Measurements from ENCODE around the gene CA6. TPM values are rescaled to one million over a fixed set of nuclear protein-coding genes. Genes with fewer than 3 reads are reported as not detected.
"Not testable (repeated sequence)": the region's sequence is repeated elsewhere in the genome, so short reads cannot be mapped to it uniquely, and the experiment has no call there.

CA6 gene
- total RNA-seq, 2 experiments from 2014 or later = 0.27 TPM; not detected in 1

- ChIA-PET CTCF (interaction anchor here (0.6 to 1.9 kb wide), 5 partner anchors 9 to 203 kb away, joined by 3 to 6 read pairs (median 6); no protein-coding TSS in a partner anchor), POLR2A (interaction anchor here (0.6 kb wide), 1 partner anchor 87 kb away, joined by 11 read pairs; no protein-coding TSS in a partner anchor)
- DNase-seq (no peak), ATAC-seq (no peak)
- Mint-ChIP-seq H3K36me3 (ENCODE audit: low read depth) (no peaks in the 10 kb centered on the region), H3K4me3 (no peak overlapping the region), H3K9me3 (ENCODE audit: low read depth) (no peaks in the 10 kb centered on the region), H3K27ac (no peak overlapping the region), H3K27me3 (no peaks in the 10 kb centered on the region), H3K4me1 (peaks cover 11% of the 10 kb centered on the region)
- intact Hi-C loops (cut with DNase I, micrococcal nuclease) = loop anchor here in 1 of 2 experiments (10.0 kb wide), 1 partner anchor 516 kb away; no protein-coding TSS in a partner anchor
Observed at GRCh38 chr1:8908388-8909151, 37.1 kb upstream of the CA6 start.

GRCh38 chr1:8910331-8910730 is 35.3 kb upstream of the CA6 start:
- intact Hi-C loops (cut with DNase I, micrococcal nuclease) = no loop called here
- ATAC-seq (no peak), DNase-seq (no peak)
- ChIA-PET POLR2A (interaction anchor here (0.6 kb wide), 1 partner anchor 49 kb away, joined by 3 read pairs; no protein-coding TSS in a partner anchor), CTCF (interaction anchor here (0.9 to 1.8 kb wide), 2 partner anchors 53 to 62 kb away, joined by 4 to 8 read pairs; no protein-coding TSS in a partner anchor)
- no peak overlapping the region for H3K4me3 Mint-ChIP-seq
- no peaks in the 10 kb centered on the region for H3K27me3 Mint-ChIP-seq
- no peak overlapping the region for H3K27ac Mint-ChIP-seq
- peaks cover 7% of the 10 kb centered on the region for H3K4me1 Mint-ChIP-seq
- H3K36me3 Mint-ChIP-seq (ENCODE audit: low read depth) = no peaks in the 10 kb centered on the region
- H3K9me3 Mint-ChIP-seq (ENCODE audit: low read depth) = no peaks in the 10 kb centered on the region

DNA sequence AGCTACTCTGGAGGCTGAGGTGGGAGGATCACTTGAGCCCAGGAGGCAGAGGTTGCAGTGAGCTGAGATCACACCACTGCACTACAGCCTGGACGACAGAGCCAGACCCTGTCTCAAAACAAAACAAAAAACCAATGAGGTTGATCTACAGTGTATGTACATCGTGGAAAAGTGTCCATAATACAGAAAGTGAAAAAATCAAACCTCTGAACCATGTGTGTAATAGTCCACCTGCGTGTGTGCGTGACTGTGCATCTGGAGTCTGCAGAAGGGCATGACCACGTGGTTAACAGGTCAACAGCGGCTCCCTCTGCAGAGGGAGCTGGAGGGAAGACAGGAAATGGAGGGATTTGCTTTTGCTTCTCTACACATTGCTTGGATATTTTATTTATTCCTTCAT is 34.8 kb upstream of the CA6 start:
- ATAC-seq = peak; percentile 36
- Mint-ChIP-seq H3K27ac (no peak overlapping the region), H3K27me3 (no peaks in the 10 kb centered on the region), H3K4me3 (no peak overlapping the region), H3K36me3 (ENCODE audit: low read depth) (no peaks in the 10 kb centered on the region), H3K4me1 (peaks cover 2% of the 10 kb centered on the region), H3K9me3 (ENCODE audit: low read depth) (no peaks in the 10 kb centered on the region)
- POLR2A ChIA-PET = interaction anchor here (0.6 kb wide), 1 partner anchor 50 kb away, joined by 3 read pairs; no protein-coding TSS in a partner anchor
- DNase-seq = no peak
- intact Hi-C loops (cut with DNase I, micrococcal nuclease) = no loop called here
- CTCF ChIA-PET = interaction anchor here (0.9 to 1.8 kb wide), 3 partner anchors 52 to 94 kb away, joined by 4 to 8 read pairs (median 5); no protein-coding TSS in a partner anchor

DNA sequence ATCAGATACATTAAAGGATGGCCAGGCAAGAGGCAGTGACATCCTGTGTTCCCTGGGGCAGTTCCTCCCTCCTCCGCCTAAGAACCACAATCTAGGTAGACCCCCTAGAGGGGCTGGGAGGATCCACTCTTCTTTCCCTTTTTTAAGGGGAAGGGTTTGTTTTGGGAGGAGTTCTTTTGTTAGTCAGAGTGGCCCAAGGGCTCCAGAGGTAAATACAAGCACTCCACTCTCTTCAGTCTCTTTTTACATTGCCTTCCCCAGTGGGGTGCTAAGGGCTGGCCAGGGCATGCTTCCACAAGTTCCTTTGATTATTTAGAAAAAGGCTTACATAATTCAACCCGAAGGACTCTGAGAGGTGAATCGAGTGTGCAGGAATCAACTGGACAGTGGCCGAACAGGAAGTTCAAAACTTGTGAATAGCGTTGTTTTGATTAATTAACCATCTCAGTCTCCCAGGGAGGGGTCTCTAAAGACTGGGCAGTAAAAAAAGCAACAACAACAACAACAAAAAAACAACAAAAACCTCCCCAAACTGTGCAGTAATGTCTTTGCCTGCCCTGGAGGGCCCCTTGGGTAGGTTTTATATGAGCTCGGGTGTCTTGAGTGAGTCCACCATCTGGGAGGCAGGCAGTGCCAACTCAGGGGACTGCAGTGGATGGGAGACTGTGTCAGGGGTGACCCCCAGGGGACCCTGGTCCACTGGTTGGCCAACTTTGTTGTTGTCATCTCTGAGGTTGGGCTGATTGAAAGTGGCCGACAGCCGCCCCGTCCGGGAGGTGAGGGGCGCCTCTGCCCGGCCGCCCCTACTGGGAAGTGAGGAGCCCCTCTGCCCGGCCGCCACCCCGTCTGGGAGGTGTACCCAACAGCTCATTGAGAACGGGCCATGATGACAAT is 34.0 kb upstream of the CA6 start:
- no peak for DNase-seq
- Mint-ChIP-seq H3K9me3 (ENCODE audit: low read depth) (no peaks in the 10 kb centered on the region), H3K36me3 (ENCODE audit: low read depth) (no peaks in the 10 kb centered on the region), H3K27me3 (no peaks in the 10 kb centered on the region), H3K4me1 (no peaks in the 10 kb centered on the region), H3K27ac (no peak overlapping the region), H3K4me3 (no peak overlapping the region)
- intact Hi-C loops (cut with DNase I, micrococcal nuclease) = no loop called here
- ATAC-seq = no peak
- ChIA-PET CTCF (interaction anchor here (1.4 to 1.8 kb wide), 2 partner anchors 63 to 93 kb away, joined by 5 to 8 read pairs; no protein-coding TSS in a partner anchor), POLR2A (no interaction called here)

DNA sequence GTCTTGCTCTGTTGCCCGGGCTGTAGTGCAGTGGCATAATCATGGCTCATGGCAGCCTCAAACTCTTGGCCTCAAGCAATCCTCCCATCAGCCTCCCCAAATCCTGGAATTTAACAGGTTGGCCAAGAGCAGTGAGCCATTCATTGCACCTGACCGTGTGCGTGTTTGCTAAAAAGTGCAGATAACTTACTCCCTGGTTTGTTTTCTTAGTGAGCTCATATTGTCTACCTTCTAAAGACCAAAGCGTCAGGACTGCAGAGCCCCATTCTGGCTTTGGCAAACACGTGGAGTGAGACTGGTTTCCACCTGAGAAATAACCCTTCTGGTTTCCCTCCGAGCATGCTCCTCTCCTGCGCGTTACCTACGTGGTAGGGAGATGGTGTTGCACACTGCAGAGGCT is 32.2 kb upstream of the CA6 start:
- Mint-ChIP-seq H3K27ac (no peak overlapping the region), H3K4me1 (peaks cover 3% of the 10 kb centered on the region), H3K36me3 (ENCODE audit: low read depth) (no peaks in the 10 kb centered on the region), H3K9me3 (ENCODE audit: low read depth) (no peaks in the 10 kb centered on the region), H3K4me3 (no peak overlapping the region), H3K27me3 (no peaks in the 10 kb centered on the region)
- no peak for DNase-seq
- ATAC-seq = no peak
- ChIA-PET POLR2A (no interaction called here), CTCF (interaction anchor here (0.6 to 2.9 kb wide), 3 partner anchors 75 to 231 kb away, joined by 3 to 27 read pairs (median 27); no protein-coding TSS in a partner anchor)
- intact Hi-C loops (cut with DNase I, micrococcal nuclease) = no loop called here

GRCh38 chr1:8914466-8914865 is 31.2 kb upstream of the CA6 start:
- ATAC-seq (no peak), DNase-seq (no peak)
- ChIA-PET CTCF (interaction anchor here (0.5 to 2.9 kb wide), 5 partner anchors 18 to 346 kb away, joined by 3 to 27 read pairs (median 4); no protein-coding TSS in a partner anchor), POLR2A (no interaction called here)
- H3K4me3 Mint-ChIP-seq = no peak overlapping the region
- no peaks in the 10 kb centered on the region for H3K9me3 Mint-ChIP-seq (ENCODE audit: low read depth)
- H3K4me1 Mint-ChIP-seq = peaks cover 3% of the 10 kb centered on the region
- intact Hi-C loops (cut with DNase I, micrococcal nuclease) = no loop called here
- no peak overlapping the region for H3K27ac Mint-ChIP-seq
- H3K27me3 Mint-ChIP-seq = no peaks in the 10 kb centered on the region
- H3K36me3 Mint-ChIP-seq (ENCODE audit: low read depth) = no peaks in the 10 kb centered on the region

DNA sequence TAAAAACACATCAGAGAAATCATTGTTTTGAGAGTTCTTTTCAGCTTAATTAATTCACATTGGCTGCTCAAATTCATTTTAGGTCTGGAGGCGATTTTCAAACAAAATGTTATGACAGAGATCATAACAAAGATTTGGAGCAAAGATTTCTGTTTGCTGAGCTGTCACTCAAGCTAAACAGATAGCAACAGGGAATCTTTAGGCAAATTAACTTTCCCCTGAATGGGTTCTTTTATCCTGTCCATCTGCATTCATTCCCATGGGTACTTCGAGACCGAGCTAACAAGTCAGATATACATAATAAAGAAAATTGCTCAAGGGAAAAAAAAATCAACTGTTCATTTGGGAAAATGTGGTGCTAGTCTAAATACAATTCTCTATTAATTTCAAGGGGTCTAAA is 30.2 kb upstream of the CA6 start:
- intact Hi-C loops (cut with DNase I, micrococcal nuclease) = loop anchor here in 1 of 2 experiments (5.0 kb wide), 1 partner anchor 57 kb away; no protein-coding TSS in a partner anchor
- H3K27ac Mint-ChIP-seq = no peak overlapping the region
- no peak overlapping the region for H3K4me3 Mint-ChIP-seq
- no peaks in the 10 kb centered on the region for H3K9me3 Mint-ChIP-seq (ENCODE audit: low read depth)
- DNase-seq (no peak), ATAC-seq (no peak)
- H3K27me3 Mint-ChIP-seq = no peaks in the 10 kb centered on the region
- POLR2A ChIA-PET = no interaction called here
- peaks cover 3% of the 10 kb centered on the region for H3K4me1 Mint-ChIP-seq
- H3K36me3 Mint-ChIP-seq (ENCODE audit: low read depth) = no peaks in the 10 kb centered on the region
- CTCF ChIA-PET = interaction anchor here (0.7 to 2.9 kb wide), 4 partner anchors 22 to 90 kb away, joined by 3 to 27 read pairs (median 15); no protein-coding TSS in a partner anchor

GRCh38 chr1:8917536-8917935 is 28.1 kb upstream of the CA6 start:
- POLR2A ChIA-PET = interaction anchor here (0.6 kb wide), 1 partner anchor 26 kb away, joined by 3 read pairs; no protein-coding TSS in a partner anchor
- not testable (repeated sequence) for H3K27ac Mint-ChIP-seq, ATAC-seq

DNA sequence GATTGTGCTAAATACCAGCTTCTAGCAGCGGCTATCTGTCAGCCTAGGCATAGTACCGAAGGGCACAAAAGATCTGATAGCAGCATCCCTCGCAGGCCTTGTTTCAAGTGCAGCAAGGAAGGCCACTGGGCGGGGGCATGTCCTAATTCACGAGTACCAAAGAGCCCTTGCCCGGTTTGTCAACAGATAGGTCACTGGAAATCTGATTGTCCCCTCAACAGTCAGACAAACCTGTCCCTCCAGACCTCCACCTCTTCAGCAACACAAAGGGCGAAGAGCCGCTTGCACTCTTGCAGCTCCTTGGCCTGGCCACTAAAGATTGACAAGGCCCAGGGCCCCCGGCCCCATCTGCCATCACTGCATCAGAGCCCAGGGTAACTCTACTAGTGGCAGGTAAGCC is 22.7 kb upstream of the CA6 start:
- CTCF ChIA-PET = interaction anchor here (0.6 to 2.2 kb wide), 3 partner anchors 76 to 98 kb away, joined by 3 to 7 read pairs (median 3); no protein-coding TSS in a partner anchor
- DNase-seq (no peak), ATAC-seq (no peak)
- intact Hi-C loops (cut with DNase I, micrococcal nuclease) = loop anchor here in 1 of 2 experiments (5.0 kb wide), 1 partner anchor 179 kb away; no protein-coding TSS in a partner anchor
- no peaks in the 10 kb centered on the region for H3K27me3 Mint-ChIP-seq
- POLR2A ChIA-PET = no interaction called here
- H3K27ac Mint-ChIP-seq = no peak overlapping the region
- no peaks in the 10 kb centered on the region for H3K36me3 Mint-ChIP-seq (ENCODE audit: low read depth)
- H3K4me1 Mint-ChIP-seq = peaks cover 8% of the 10 kb centered on the region
- H3K9me3 Mint-ChIP-seq (ENCODE audit: low read depth) = no peaks in the 10 kb centered on the region
- no peak overlapping the region for H3K4me3 Mint-ChIP-seq

More at GRCh38 chr1:8917536-8917935, 28.1 kb upstream of the CA6 start:
- DNase-seq; H3K27me3 Mint-ChIP-seq; H3K9me3 Mint-ChIP-seq (ENCODE audit: low read depth); H3K4me1 Mint-ChIP-seq; H3K36me3 Mint-ChIP-seq (ENCODE audit: low read depth); H3K4me3 Mint-ChIP-seq: not testable (repeated sequence)
- CTCF ChIA-PET = interaction anchor here (0.7 to 5.5 kb wide), 16 partner anchors 10 to 95 kb away, joined by 3 to 84 read pairs (median 5); no protein-coding TSS in a partner anchor
- intact Hi-C loops (cut with DNase I, micrococcal nuclease) = loop anchor here in 1 of 2 experiments (5.0 kb wide), 1 partner anchor 55 kb away; no protein-coding TSS in a partner anchor

DNA sequence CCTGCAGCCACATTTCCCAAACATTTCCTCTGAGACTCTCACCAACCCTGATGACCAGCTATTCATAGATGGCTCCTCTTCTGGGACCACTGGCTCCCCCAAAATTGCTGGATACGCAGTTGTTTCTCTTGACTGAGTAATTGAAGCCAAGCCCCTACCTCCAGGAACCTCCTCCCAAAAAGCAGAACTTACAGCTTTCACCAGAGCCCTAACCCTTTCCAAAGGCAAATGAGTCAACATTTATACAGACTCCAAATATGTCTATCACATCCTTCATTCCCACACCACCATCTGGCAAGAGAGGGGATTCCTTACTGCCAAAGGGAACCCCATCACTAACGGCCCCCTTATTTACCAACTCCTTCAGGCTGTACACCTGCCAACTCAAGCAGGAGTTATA is 20.3 kb upstream of the CA6 start:
- Mint-ChIP-seq H3K27me3 (no peaks in the 10 kb centered on the region), H3K27ac (no peak overlapping the region), H3K4me3 (no peak overlapping the region), H3K36me3 (ENCODE audit: low read depth) (no peaks in the 10 kb centered on the region), H3K9me3 (ENCODE audit: low read depth) (no peaks in the 10 kb centered on the region), H3K4me1 (peaks cover 6% of the 10 kb centered on the region)
- no peak for ATAC-seq
- DNase-seq = no peak
- ChIA-PET CTCF (interaction anchor here (1.0 to 1.3 kb wide), 3 partner anchors 62 to 87 kb away, joined by 3 to 6 read pairs (median 4); no protein-coding TSS in a partner anchor), POLR2A (no interaction called here)
- intact Hi-C loops (cut with DNase I, micrococcal nuclease) = no loop called here

- Mint-ChIP-seq H3K36me3 (ENCODE audit: low read depth) (no peaks in the 10 kb centered on the region), H3K27ac (no peak overlapping the region), H3K27me3 (no peaks in the 10 kb centered on the region), H3K4me1 (peaks cover 3% of the 10 kb centered on the region), H3K9me3 (ENCODE audit: low read depth) (no peaks in the 10 kb centered on the region), H3K4me3 (no peak overlapping the region)
- POLR2A ChIA-PET = no interaction called here
- intact Hi-C loops (cut with DNase I, micrococcal nuclease) = no loop called here
- ATAC-seq (no peak), DNase-seq (no peak)
- CTCF ChIA-PET = interaction anchor here (0.8 to 1.3 kb wide), 4 partner anchors 62 to 216 kb away, joined by 3 to 6 read pairs (median 4); no protein-coding TSS in a partner anchor
Observed at GRCh38 chr1:8925960-8926359, 19.7 kb upstream of the CA6 start.
